OCI-LY1 (cell line): ENCODE data around the gene SASH3.

Experiments
- H2AFZ ChIP-seq: fragments of 200-600 bp; sonication (generic), shearing (Covaris generic); 2 replicates; pipeline ENCODE4 v1.6.0; 2014; ENCODE audit warnings: antibody characterized with exemption, mild to moderate bottlenecking, low read length
- H3F3A ChIP-seq: fragments of 200-600 bp; sonication (generic), shearing (Covaris generic); 2 replicates; pipeline ENCODE4 v1.6.0; 2014; ENCODE audit warnings: mild to moderate bottlenecking, antibody characterized with exemption, low read length, moderate library complexity; ENCODE audit not compliant: insufficient read depth
- H3K27ac ChIP-seq: fragments of 200-600 bp; sonication (generic); 2 replicates; pipeline ENCODE4 v1.5.1; 2014; ENCODE audit warnings: low read length, mixed run types, mild to moderate bottlenecking, low read depth; ENCODE audit not compliant: poor library complexity, severe bottlenecking
- H3K27me3 ChIP-seq: fragments of 200-600 bp; sonication (generic); 2 replicates; pipeline ENCODE4 v1.6.0; 2014; ENCODE audit warnings: antibody characterized with exemption, mild to moderate bottlenecking, low read length, moderate library complexity; ENCODE audit not compliant: insufficient read depth
- H3K36me3 ChIP-seq: fragments of 200-600 bp; sonication (generic); 2 replicates; pipeline ENCODE4 v1.6.1; 2014; ENCODE audit warnings: mild to moderate bottlenecking, antibody characterized with exemption, low read length, moderate library complexity, mixed read lengths; ENCODE audit not compliant: insufficient read depth
- H3K4me1 ChIP-seq: fragments of 200-600 bp; sonication (generic); 2 replicates; pipeline ENCODE4 v1.5.1; 2014; ENCODE audit warnings: mild to moderate bottlenecking, low read length, moderate library complexity; ENCODE audit not compliant: insufficient read depth, severe bottlenecking
- H3K4me2 ChIP-seq: fragments of 200-600 bp; sonication (generic), shearing (Covaris generic); 2 replicates; pipeline ENCODE4 v1.6.1; 2014; ENCODE audit warnings: low read length
- H3K4me3 ChIP-seq: fragments of 200-600 bp; sonication (generic); 2 replicates; pipeline ENCODE4 v1.5.1; 2014; ENCODE audit warnings: low read length, low read depth, mild to moderate bottlenecking, mixed read lengths; ENCODE audit not compliant: poor library complexity, severe bottlenecking
- H3K79me2 ChIP-seq: fragments of 200-600 bp; shearing (Covaris generic); 2 replicates; pipeline ENCODE4 v1.6.1; 2016; ENCODE audit warnings: mixed run types, low read length, mixed read lengths; ENCODE audit not compliant: insufficient read depth
- H3K9ac ChIP-seq: fragments of 200-600 bp; sonication (generic), shearing (Covaris generic); 2 replicates; pipeline ENCODE4 v1.6.1; 2014; ENCODE audit warnings: mild to moderate bottlenecking, low read length, mixed read lengths
- H3K9me2 ChIP-seq: fragments of 200-600 bp; sonication (generic), shearing (Covaris generic); 2 replicates; pipeline ENCODE4 v1.6.1; 2014; ENCODE audit warnings: low read depth, mild to moderate bottlenecking, low read length, mixed read lengths
- H3K9me3 ChIP-seq: fragments of 200-600 bp; shearing (Covaris generic); 2 replicates; pipeline ENCODE4 v1.6.1; 2014; ENCODE audit warnings: low read length, mixed read lengths
- H4K20me1 ChIP-seq: fragments of 200-600 bp; sonication (generic), shearing (Covaris generic); 2 replicates; pipeline ENCODE4 v1.6.0; 2016; ENCODE audit warnings: mild to moderate bottlenecking, low read length; ENCODE audit not compliant: insufficient read depth
- CTCF ChIP-seq: fragments of 200-600 bp; sonication (generic), shearing (Covaris generic); IDR thresholded peaks from 2 replicates; pipeline ENCODE4 v1.5.1; 2017; ENCODE audit warnings: mild to moderate bottlenecking, antibody characterized with exemption, low read length, moderate library complexity, mixed read lengths
- EZH2 ChIP-seq: fragments of 200-600 bp; sonication (generic), shearing (Covaris generic); IDR thresholded peaks from 2 replicates; pipeline ENCODE4 v1.8.0; 2017; ENCODE audit warnings: borderline replicate concordance, mixed run types, mild to moderate bottlenecking, antibody characterized with exemption, low read length, moderate library complexity, mixed read lengths

SASH3 gene

DNA sequence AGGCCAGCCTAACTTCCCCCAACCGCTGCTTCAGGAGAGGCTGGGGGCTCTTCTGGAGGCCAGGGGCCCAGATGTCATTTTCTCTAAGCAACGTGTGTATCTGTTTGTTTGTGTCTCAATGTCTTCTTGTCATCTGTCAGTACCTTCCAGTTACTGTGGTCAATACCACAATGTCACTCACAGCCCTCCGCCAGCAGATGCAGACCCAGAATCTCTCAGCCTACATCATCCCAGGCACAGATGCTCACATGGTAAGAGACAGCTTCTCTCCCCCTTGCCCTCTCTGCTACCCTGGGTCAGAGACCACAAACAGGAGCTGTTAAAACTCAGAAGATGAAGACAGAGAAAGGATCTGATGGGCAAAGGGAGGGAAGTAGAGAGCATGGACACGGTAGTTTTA lies 35.9 kb upstream of the SASH3 start:
- Histone ChIP-seq H2AFZ (no peak overlapping the region), H3K27ac (no peak overlapping the region), H3K9me3 (no peaks in the 10 kb centered on the region), H3K79me2 (no peaks in the 10 kb centered on the region), H3K36me3 (no peaks in the 10 kb centered on the region), H3K9ac (no peak overlapping the region), H3K27me3 (no peaks in the 10 kb centered on the region), H4K20me1 (no peaks in the 10 kb centered on the region), H3K4me3 (no peak overlapping the region), H3K4me2 (no peak overlapping the region), H3K9me2 (no peaks in the 10 kb centered on the region), H3K4me1 (no peaks in the 10 kb centered on the region), H3F3A (no peaks in the 10 kb centered on the region)
- TF ChIP-seq CTCF = no peak

- no peaks in the 10 kb centered on the region for H3K27me3 ChIP-seq
- no peak overlapping the region for H2AFZ ChIP-seq
- H3K36me3 ChIP-seq = no peaks in the 10 kb centered on the region
- H3K9ac ChIP-seq = no peak overlapping the region
- no peaks in the 10 kb centered on the region for H3K9me3 ChIP-seq
- H3K79me2 ChIP-seq = no peaks in the 10 kb centered on the region
- H3K4me1 ChIP-seq = no peaks in the 10 kb centered on the region
- H3K4me3 ChIP-seq = no peak overlapping the region
- H3F3A ChIP-seq = no peaks in the 10 kb centered on the region
- H3K4me2 ChIP-seq = no peak overlapping the region
- TF ChIP-seq EZH2 = no peak
- H4K20me1 ChIP-seq = no peaks in the 10 kb centered on the region
- H3K27ac ChIP-seq = no peak overlapping the region
- H3K9me2 ChIP-seq = no peaks in the 10 kb centered on the region
These were observed 34.9 kb upstream of the SASH3 start for GRCh38 chrX:129744861-129745321.

GRCh38 chrX:129746557-129747470 lies 32.9 kb upstream of the SASH3 start:
- Histone ChIP-seq H3K9ac (no peak overlapping the region), H3K4me3 (no peak overlapping the region), H2AFZ (no peak overlapping the region), H3K9me3 (no peaks in the 10 kb centered on the region), H4K20me1 (no peaks in the 10 kb centered on the region), H3K36me3 (no peaks in the 10 kb centered on the region), H3K9me2 (no peaks in the 10 kb centered on the region), H3F3A (no peaks in the 10 kb centered on the region), H3K4me1 (no peaks in the 10 kb centered on the region), H3K79me2 (no peaks in the 10 kb centered on the region), H3K27me3 (no peaks in the 10 kb centered on the region), H3K4me2 (no peak overlapping the region), H3K27ac (no peak overlapping the region)
- no peak for TF ChIP-seq CTCF
- TF ChIP-seq EZH2 = no peak
